D341Med (cell line): ENCODE results near the gene SETD7.
A peak's percentile ranks its signal among the peaks of the same experiment; 100 is the strongest.

ENCODE experiments used
- DNase-seq: peaks from one replicate; pipeline ENCODE4 v3.0.0; 2012; ENCODE audit warnings: low spot score

Gene SETD7

GRCh38 chr4:139550724-139551429 is 5.1 kb downstream of the SETD7 start:
- DNase-seq = no peak

- DNase-seq = no peak
Observed at GRCh38 chr4:139547979-139548378, 8.0 kb downstream of the SETD7 start.

GRCh38 chr4:139540632-139541031 is 15.4 kb downstream of the SETD7 start:
- DNase-seq = no peak

- DNase-seq = no peak
Observed at GRCh38 chr4:139540161-139540560, 15.9 kb downstream of the SETD7 start.

- no peak for DNase-seq
Observed at GRCh38 chr4:139537292-139537691, 18.7 kb downstream of the SETD7 start.

GRCh38 chr4:139535871-139536234 is 20.2 kb downstream of the SETD7 start:
- no peak for DNase-seq

GRCh38 chr4:139535228-139535870 is 20.7 kb downstream of the SETD7 start:
- DNase-seq = no peak

GRCh38 chr4:139534287-139534950 is 21.6 kb downstream of the SETD7 start:
- no peak for DNase-seq

- DNase-seq = no peak
Observed at GRCh38 chr4:139533511-139533910, 22.5 kb downstream of the SETD7 start.

- DNase-seq = no peak
Observed at GRCh38 chr4:139532947-139533346, 23.1 kb downstream of the SETD7 start.

- peak; percentile 80 for DNase-seq
Observed at GRCh38 chr4:139530833-139531427, 25.1 kb downstream of the SETD7 start.

- DNase-seq = peak; percentile 60
Observed at GRCh38 chr4:139528377-139529005, 27.5 kb downstream of the SETD7 start.

- no peak for DNase-seq
Observed at GRCh38 chr4:139526928-139527327, 29.1 kb downstream of the SETD7 start.

GRCh38 chr4:139525414-139525813 is 30.6 kb downstream of the SETD7 start:
- no peak for DNase-seq

- no peak for DNase-seq
Observed at GRCh38 chr4:139524062-139524631, 31.9 kb downstream of the SETD7 start.

GRCh38 chr4:139523076-139523475 is 32.9 kb downstream of the SETD7 start:
- DNase-seq = no peak

GRCh38 chr4:139522457-139522856 is 33.6 kb downstream of the SETD7 start:
- DNase-seq = no peak

- no peak for DNase-seq
Observed at GRCh38 chr4:139521754-139522401, 34.1 kb downstream of the SETD7 start.

GRCh38 chr4:139515531-139515958 is 40.5 kb downstream of the SETD7 start:
- no peak for DNase-seq

- no peak for DNase-seq
Observed at GRCh38 chr4:139514382-139515059, 41.5 kb downstream of the SETD7 start.

- no peak for DNase-seq
Observed at GRCh38 chr4:139511320-139511719, 44.7 kb downstream of the SETD7 start.
